GM18868 (cell line): Measurements from ENCODE around the gene HLA-DOB.

Experiments
- ATAC-seq: cut with Tn5 transposase; IDR thresholded peaks from one replicate; pipeline ENCODE4 v1.9.1; 2021; ENCODE audit warnings: mild to moderate bottlenecking, moderate library complexity; ENCODE audit not compliant: unreplicated experiment

HLA-DOB gene

GRCh38 chr6:32816746-32817204, at the start of gene HLA-DOB:
HLA-DOB (minus strand) TSS chr6:32817002; CDS start chr6:32816951, 51 bp downstream.
- ATAC-seq, result peak; percentile 80

GRCh38 chr6:32865724-32866443, 49.1 kb upstream of the HLA-DOB start:
- ATAC-seq, result no peak

DNA sequence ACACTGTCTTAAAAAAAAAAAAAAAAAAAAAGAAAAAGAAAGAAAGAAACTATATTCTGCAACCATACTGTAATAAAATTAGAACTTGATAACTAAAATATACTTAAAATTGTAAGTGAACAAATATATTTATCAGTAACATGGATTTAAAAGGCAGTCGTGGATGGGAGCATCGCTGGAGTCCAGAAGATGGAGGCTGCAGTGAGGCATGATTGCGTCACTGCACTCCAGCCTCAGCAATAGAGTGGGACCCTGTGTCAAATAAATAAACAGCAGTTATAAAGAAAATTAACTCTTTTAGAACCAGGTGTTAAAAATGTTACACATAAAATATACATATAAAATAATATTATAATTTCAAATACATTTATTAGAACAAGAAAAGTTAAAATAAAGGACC, 45.9 kb upstream of the HLA-DOB start:
- no peak for ATAC-seq

- ATAC-seq, result no peak
These were observed 43.9 kb upstream of the HLA-DOB start for GRCh38 chr6:32860674-32861073.

- ATAC-seq, result no peak
These were observed 41.4 kb upstream of the HLA-DOB start for GRCh38 chr6:32858194-32858593.

DNA sequence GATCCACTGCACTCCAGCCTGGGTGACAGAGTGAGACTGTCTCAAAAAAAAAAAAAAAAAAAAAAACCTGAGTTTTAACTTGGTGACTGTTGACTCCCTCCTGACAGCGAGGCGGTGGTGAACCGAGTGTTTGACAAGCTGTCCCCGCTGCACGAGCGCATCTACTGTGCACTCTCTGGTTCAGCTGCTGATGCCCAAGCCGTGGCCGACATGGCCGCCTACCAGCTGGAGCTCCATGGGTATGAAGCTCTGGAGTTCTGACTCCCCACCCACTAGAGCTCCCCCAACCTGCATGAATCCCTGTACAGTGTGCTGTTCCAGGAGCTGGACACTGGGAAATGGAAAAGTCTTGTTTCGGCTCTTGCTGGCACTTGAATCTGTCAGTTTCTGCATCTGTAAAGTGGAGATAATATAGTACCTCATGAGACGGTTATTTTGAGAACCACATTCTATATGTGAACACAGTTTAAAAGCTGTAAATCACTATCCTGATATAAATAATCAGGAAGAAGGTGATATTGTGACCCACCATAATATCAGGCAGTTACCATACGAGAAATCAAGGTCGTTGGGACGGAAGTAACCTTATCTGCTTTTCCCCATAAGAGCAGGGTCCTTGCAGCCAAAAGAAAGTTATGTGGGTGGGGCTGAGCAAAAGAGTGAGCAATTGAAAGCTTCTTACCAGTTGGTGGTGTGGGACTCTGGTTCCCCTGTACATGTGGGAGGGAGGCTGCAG, 40.5 kb upstream of the HLA-DOB start:
- ATAC-seq, result no peak

DNA sequence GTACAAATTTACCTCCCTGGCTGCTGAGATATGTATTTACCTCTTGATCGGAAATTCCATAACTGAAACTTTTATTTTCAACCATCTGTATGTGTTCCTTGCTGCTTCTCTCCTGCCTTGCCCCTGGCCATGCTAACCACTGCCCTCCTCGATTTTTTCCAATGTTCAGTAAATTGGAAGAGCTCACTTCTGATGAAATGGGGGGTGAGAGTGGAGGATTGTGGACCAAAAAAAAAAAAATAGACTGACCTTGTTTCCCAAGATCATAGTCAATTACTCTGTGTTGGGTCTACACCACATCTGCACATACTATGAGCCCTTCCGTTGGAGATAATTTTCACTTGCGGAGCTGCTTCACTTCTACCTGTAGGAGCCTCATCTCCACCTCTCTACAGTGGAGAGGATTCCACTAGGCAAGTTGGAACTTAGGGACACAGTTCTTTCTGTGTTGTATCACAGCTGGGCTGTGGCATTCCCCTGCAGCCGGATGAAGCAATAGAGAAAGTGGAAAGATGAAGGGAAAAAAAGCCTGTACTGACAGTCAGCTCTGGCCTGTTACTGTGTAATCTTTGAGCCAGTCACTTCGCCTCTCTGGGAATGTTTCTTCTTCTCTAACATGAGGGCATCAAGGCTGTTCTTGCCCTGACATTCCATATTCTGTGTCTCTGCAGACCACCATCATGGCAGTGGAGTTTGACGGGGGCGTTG, 38.8 kb upstream of the HLA-DOB start:
- no peak for ATAC-seq

- ATAC-seq, result peak; percentile 2
These were observed 37.8 kb upstream of the HLA-DOB start for GRCh38 chr6:32854376-32855178.

DNA sequence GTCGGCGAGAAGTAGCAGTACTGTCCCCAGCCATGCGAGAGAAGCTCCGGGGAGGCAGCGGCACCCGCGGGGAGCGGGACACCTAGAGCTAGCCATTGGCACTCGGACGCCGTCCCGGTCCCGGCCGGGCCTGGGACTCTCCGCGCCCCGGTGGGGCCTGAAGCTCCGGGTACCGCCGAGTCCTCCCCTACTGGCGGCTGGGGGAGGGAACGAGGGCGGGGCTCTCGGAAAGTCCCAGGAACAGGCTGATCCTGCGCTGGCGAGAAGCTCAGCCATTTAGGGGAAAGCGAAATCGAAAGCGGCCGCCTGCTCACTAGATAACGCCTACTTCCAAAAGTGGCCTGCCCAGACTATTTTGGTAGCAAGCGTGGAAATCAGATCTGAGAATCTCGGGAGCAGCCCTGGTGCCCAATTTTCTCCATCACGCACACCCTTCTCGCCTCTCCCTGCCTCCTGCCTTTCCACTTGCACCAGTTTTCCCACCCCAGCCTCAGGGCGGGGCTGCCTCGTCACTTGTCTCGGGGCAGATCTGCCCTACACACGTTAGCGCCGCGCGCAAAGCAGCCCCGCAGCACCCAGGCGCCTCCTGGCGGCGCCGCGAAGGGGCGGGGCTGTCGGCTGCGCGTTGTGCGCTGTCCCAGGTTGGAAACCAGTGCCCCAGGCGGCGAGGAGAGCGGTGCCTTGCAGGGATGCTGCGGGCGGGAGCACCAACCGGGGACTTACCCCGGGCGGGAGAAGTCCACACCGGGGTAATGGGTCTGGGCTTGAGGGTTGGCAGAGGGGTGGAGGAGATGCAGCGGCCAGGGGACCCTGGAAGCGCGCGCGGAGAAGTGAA, 37.0 kb upstream of the HLA-DOB start, which contains the start of the genes PSMB9 and TAP1:
Gene PSMB9 (plus strand): TSS at position 652 of the 835 bp plus-strand sequence. CDS start 38 bp downstream, at position 690.
Gene TAP1 (minus strand): TSS at position 164 of the 835 bp plus-strand sequence. CDS start 68 bp downstream, at position 96.
- peak; percentile 86 for ATAC-seq

GRCh38 chr6:32852844-32853540, 36.2 kb upstream of the HLA-DOB start:
- ATAC-seq, result peak; percentile 21

- ATAC-seq, result no peak
These were observed 35.4 kb upstream of the HLA-DOB start for GRCh38 chr6:32852018-32852843.

DNA sequence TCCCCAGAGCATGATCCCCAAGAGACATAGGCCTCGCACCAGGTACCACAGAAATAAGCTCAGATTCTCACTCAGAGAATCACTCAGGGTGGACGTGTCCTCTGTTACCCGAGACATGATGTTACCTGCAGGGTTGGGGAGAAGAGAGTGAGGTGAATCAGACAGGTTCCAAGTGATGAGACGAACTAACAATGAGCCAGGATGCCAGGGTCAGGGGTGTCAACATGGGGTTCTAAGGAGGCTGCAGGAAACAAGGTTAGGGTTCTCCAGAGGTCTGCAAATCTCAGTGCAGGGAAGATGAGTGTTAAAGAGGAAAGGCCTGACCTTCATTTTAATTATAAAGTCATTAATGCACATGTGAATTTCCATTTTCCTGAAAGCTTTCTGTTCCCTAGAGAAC, 34.2 kb upstream of the HLA-DOB start:
- ATAC-seq, result no peak

- no peak for ATAC-seq
These were observed 32.3 kb upstream of the HLA-DOB start for GRCh38 chr6:32849126-32849525.

- no peak for ATAC-seq
These were observed 31.0 kb upstream of the HLA-DOB start for GRCh38 chr6:32847795-32848194.

GRCh38 chr6:32847004-32847403, 30.2 kb upstream of the HLA-DOB start:
- no peak for ATAC-seq

GRCh38 chr6:32845384-32845884, 28.6 kb upstream of the HLA-DOB start:
- ATAC-seq, result no peak

DNA sequence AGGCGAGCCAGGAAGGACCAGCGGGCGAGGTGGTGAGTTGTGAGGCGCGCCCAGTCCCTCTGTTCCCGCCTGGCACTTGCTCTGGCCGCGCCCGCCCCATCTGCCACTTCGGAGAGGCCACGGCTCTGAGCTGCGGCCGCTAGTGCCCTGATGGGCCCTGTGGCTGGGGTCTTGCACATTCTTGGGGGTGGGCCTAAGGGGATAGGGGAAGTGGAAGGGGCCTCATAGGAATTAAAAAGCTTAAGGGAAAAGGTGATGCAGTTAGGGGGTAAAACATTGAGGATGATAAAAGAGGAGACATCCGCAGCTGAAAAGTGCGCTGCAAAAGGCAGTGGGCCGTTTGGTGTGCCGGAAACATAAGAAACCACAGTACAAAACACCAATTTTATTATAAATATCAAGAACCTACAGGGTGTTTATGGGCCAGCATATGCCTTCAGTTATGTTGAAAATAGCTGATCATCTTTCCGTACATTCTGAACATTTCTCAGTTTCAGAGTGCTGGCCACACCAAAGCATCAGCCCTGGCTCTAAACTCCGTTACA, 28.1 kb upstream of the HLA-DOB start:
- ATAC-seq, result no peak
